CD14-positive monocyte (primary cell): ENCODE measurements around the gene FAM3C. TPM values are rescaled to one million over a fixed set of nuclear protein-coding genes. Genes with fewer than 3 reads are reported as not detected.

ENCODE experiments used
- DNase-seq, 3 donors: peaks; one replicate each; pipeline ENCODE4 v3.0.0-alpha.2; 2011 to 2022
- H2AFZ ChIP-seq: 2 replicates; pipeline ENCODE4 v1.6.0; 2012; ENCODE audit warnings: mild to moderate bottlenecking, low read depth, low read length, inconsistent platforms; ENCODE audit not compliant: insufficient read depth, poor library complexity, severe bottlenecking
- H3K27ac ChIP-seq, 2 donors: 1 replicate in 1 of 2; 2 replicates in 1 of 2; pipeline ENCODE4 v1.5.1; 2012 to 2013; ENCODE audit warnings: low read length in 2 of 2, control low read depth in 1 of 2, inconsistent platforms in 1 of 2, low read depth in 1 of 2, mild to moderate bottlenecking in 1 of 2
- H3K27me3 ChIP-seq, 2 donors: one replicate each; pipeline versions ENCODE4 v1.6.0 to v1.6.1; 2011 to 2013; ENCODE audit warnings: low read length in 2 of 2; ENCODE audit not compliant: control insufficient read depth in 2 of 2, insufficient read depth in 2 of 2
- H3K36me3 ChIP-seq, 2 donors: replicated peaks in 1 of 2; 1 replicate in 1 of 2; 2 replicates in 1 of 2; pipeline versions ENCODE4 v1.5.1 to v1.6.1; 2012 to 2013; ENCODE audit warnings: low read length in 2 of 2, control low read depth in 1 of 2, inconsistent platforms in 1 of 2, mild to moderate bottlenecking in 1 of 2; ENCODE audit not compliant: insufficient read depth in 2 of 2, control insufficient read depth in 1 of 2
- H3K4me1 ChIP-seq, 2 donors: 1 replicate in 1 of 2; 2 replicates in 1 of 2; pipeline versions ENCODE4 v1.5.1 to v1.6.1; 2012 to 2013; ENCODE audit warnings: low read length in 2 of 2, control low read depth in 1 of 2, inconsistent platforms in 1 of 2, mild to moderate bottlenecking in 1 of 2, moderate library complexity in 1 of 2; ENCODE audit not compliant: insufficient read depth in 2 of 2, control insufficient read depth in 1 of 2
- H3K4me2 ChIP-seq: replicated peaks from 2 replicates; pipeline ENCODE3; 2012; ENCODE audit warnings: low read length, moderate library complexity, mild to moderate bottlenecking; ENCODE audit not compliant: poor library complexity, severe bottlenecking; ENCODE audit errors: extremely low read depth
- H3K4me3 ChIP-seq, 3 experiments: fragments of 200-600 bp in 1 of 3; sonication (generic) in 1 of 3; replicated peaks in 1 of 3; 1 replicate in 2 of 3; 2 replicates in 1 of 3; pipeline ENCODE4 v1.5.1; 2011 to 2013; ENCODE audit warnings: low read length in 3 of 3, mild to moderate bottlenecking in 3 of 3, control low read depth in 2 of 3, low read depth in 2 of 3, inconsistent platforms in 1 of 3, moderate library complexity in 1 of 3
- H3K79me2 ChIP-seq: 2 replicates; pipeline ENCODE4 v1.6.0; 2012; ENCODE audit warnings: mild to moderate bottlenecking, control low read depth, inconsistent platforms, low read length, moderate library complexity; ENCODE audit not compliant: insufficient read depth
- H3K9ac ChIP-seq: 2 replicates; pipeline ENCODE4 v1.6.0; 2017; ENCODE audit warnings: low read length, mild to moderate bottlenecking; ENCODE audit not compliant: insufficient read depth, poor library complexity, severe bottlenecking
- H3K9me3 ChIP-seq, 2 donors: replicated peaks in 1 of 2; 1 replicate in 1 of 2; 2 replicates in 1 of 2; pipeline versions ENCODE4 v1.5.1 to v1.6.1; 2012 to 2013; ENCODE audit warnings: low read length in 2 of 2, control low read depth in 1 of 2; ENCODE audit not compliant: control insufficient read depth in 1 of 2, insufficient read depth in 1 of 2
- H4K20me1 ChIP-seq: 2 replicates; pipeline ENCODE4 v1.6.0; 2012; ENCODE audit warnings: mild to moderate bottlenecking, low read length, control low read depth, moderate library complexity; ENCODE audit not compliant: insufficient read depth
- H3K27ac Mint-ChIP-seq, 7 donors: one replicate each; pipeline ENCODE4 v1.8.0; 2020; ENCODE audit warnings: mild to moderate bottlenecking in 7 of 7, mixed read lengths in 7 of 7, moderate library complexity in 6 of 7, inconsistent platforms in 2 of 7
- H3K27me3 Mint-ChIP-seq, 3 donors: one replicate each; pipeline ENCODE4 v1.8.0; 2021 to 2022; ENCODE audit warnings: low read depth in 3 of 3, mild to moderate bottlenecking in 3 of 3, mixed read lengths in 3 of 3, moderate library complexity in 3 of 3, inconsistent platforms in 1 of 3
- H3K36me3 Mint-ChIP-seq, 2 donors: one replicate each; pipeline ENCODE4 v1.8.0; 2020; ENCODE audit warnings: mixed read lengths in 2 of 2, inconsistent platforms in 1 of 2, mild to moderate bottlenecking in 1 of 2
- H3K4me1 Mint-ChIP-seq: one replicate; pipeline ENCODE4 v1.8.0; 2020; ENCODE audit warnings: mild to moderate bottlenecking, mixed read lengths
- H3K4me3 Mint-ChIP-seq, 2 donors: one replicate each; pipeline ENCODE4 v1.8.0; 2020; ENCODE audit warnings: mild to moderate bottlenecking in 2 of 2, mixed read lengths in 2 of 2, moderate library complexity in 1 of 2
- H3K9me3 Mint-ChIP-seq, 7 donors: one replicate each; pipeline ENCODE4 v1.8.0; 2020 to 2022; ENCODE audit warnings: mixed read lengths in 7 of 7, mild to moderate bottlenecking in 6 of 7, moderate library complexity in 6 of 7, inconsistent platforms in 2 of 7
- CTCF ChIP-seq: fragments of 200-600 bp; IDR thresholded peaks from one replicate; pipeline ENCODE4 v1.8.0; 2022; ENCODE audit warnings: antibody characterized with exemption, mild to moderate bottlenecking
- WGBS: methylation state at CpG from one replicate; pipeline ENCODE4 v1.1.5; 2013; ENCODE audit warnings: missing lambda C conversion rate; ENCODE audit not compliant: insufficient coverage; 5-methylcytosine and 5-hydroxymethylcytosine counted together
- intact Hi-C, 2 donors: fragments of 100-400 bp; cut with micrococcal nuclease; formaldehyde crosslinking; loops; one replicate each; pipeline versions ENCODE4 v1.15.0 to v1.15.1; 2023
- polyA plus RNA-seq, 3 donors: library from polyadenylated mRNA; depleted of rRNA in 1 of 3; unstranded in 2 of 3; stranded (reverse) in 1 of 3; fragments of 300-500 nt in 2 of 3; fragments of >200 nt in 1 of 3; fragmentation: Illumina TruSeq in 2 of 3; gene quantifications; 1 replicate in 2 of 3; 2 replicates in 1 of 3; pipeline ENCODE4 v1.2.3, GENCODE V29; 2012 to 2021

Gene FAM3C
- polyA plus RNA-seq, 3 donors, result 5.5 to 13.0 (median 7.3) TPM

GRCh38 chr7:121404348-121404747 lies 8.2 kb upstream of the FAM3C start:
- Mint-ChIP-seq H3K27me3 (peaks cover 0 to 4% (median 2%) of the 10 kb centered on the region in 3 donors), H3K27ac (no peak overlapping the region), H3K36me3 (no peaks in the 10 kb centered on the region), H3K4me1 (no peaks in the 10 kb centered on the region), H3K4me3 (no peak overlapping the region), H3K9me3 (peaks cover 0 to 2% (median 0%) of the 10 kb centered on the region in 7 donors)
- H3K9me3 ChIP-seq, result no peaks in the 10 kb centered on the region
- intact Hi-C loops, result no loop called here
- TF ChIP-seq CTCF, result no peak
- H3K4me1 ChIP-seq, result no peaks in the 10 kb centered on the region
- H3K4me2 ChIP-seq, result no peak overlapping the region
- H2AFZ ChIP-seq, result no peak overlapping the region
- H3K79me2 ChIP-seq, result no peaks in the 10 kb centered on the region
- no peak overlapping the region for H3K4me3 ChIP-seq
- no peaks in the 10 kb centered on the region for H3K36me3 ChIP-seq
- no peaks in the 10 kb centered on the region for H4K20me1 ChIP-seq
- no peak overlapping the region for H3K9ac ChIP-seq
- no peak for DNase-seq
- no CpG with 5 or more reads among the region's 2 CpGs for WGBS
- no peak overlapping the region for H3K27ac ChIP-seq
- no peaks in the 10 kb centered on the region for H3K27me3 ChIP-seq

- Histone ChIP-seq H2AFZ (no peak overlapping the region), H3K4me1 (no peaks in the 10 kb centered on the region), H3K4me3 (no peak overlapping the region), H3K79me2 (no peaks in the 10 kb centered on the region), H3K27ac (no peak overlapping the region), H3K9me3 (no peaks in the 10 kb centered on the region), H3K36me3 (no peaks in the 10 kb centered on the region), H3K9ac (no peak overlapping the region), H3K4me2 (no peak overlapping the region), H3K27me3 (no peaks in the 10 kb centered on the region), H4K20me1 (no peaks in the 10 kb centered on the region)
- Mint-ChIP-seq H3K27me3 (peaks cover 0 to 4% (median 3%) of the 10 kb centered on the region in 3 donors), H3K36me3 (no peaks in the 10 kb centered on the region), H3K9me3 (peaks cover 0 to 2% (median 0%) of the 10 kb centered on the region in 7 donors), H3K4me3 (no peak overlapping the region), H3K4me1 (no peaks in the 10 kb centered on the region), H3K27ac (no peak overlapping the region)
- WGBS, result no CpG with 5 or more reads among the region's 1 CpG
- intact Hi-C loops, result no loop called here
- no peak for TF ChIP-seq CTCF
- no peak for DNase-seq
Measured at GRCh38 chr7:121402701-121403100, 6.6 kb upstream of the FAM3C start.
